Central memory CD8-positive, alpha-beta T cell (primary cell): ENCODE data around the gene AHSA1.
A peak's percentile ranks its signal among the peaks of the same experiment; 100 is the strongest.

Experiments used
- ATAC-seq: fragments of 150-1000 bp; cut with Tn5 transposase; replicated peaks from 2 replicates; pipeline ENCODE4 v1.10.0; 2022; ENCODE audit warnings: mild to moderate bottlenecking, moderate FRiP score, moderate number of reproducible peaks; ENCODE audit not compliant: poor library complexity, severe bottlenecking; ENCODE audit errors: extremely low read depth
- DNase-seq, 2 donors: peaks; one replicate each; pipeline ENCODE4 v3.0.0; 2021; ENCODE audit warnings: low spot score in 2 of 2
- H3K27ac Mint-ChIP-seq: one replicate; pipeline ENCODE4 v1.8.0; 2022; ENCODE audit warnings: low read depth, mild to moderate bottlenecking, moderate library complexity, mixed read lengths
- H3K27me3 Mint-ChIP-seq: one replicate; pipeline ENCODE4 v1.8.0; 2022; ENCODE audit warnings: mixed read lengths
- H3K36me3 Mint-ChIP-seq: one replicate; pipeline ENCODE4 v1.8.0; 2022; ENCODE audit warnings: mild to moderate bottlenecking, moderate library complexity, mixed read lengths; ENCODE audit not compliant: insufficient read depth
- H3K4me1 Mint-ChIP-seq: one replicate; pipeline ENCODE4 v1.8.0; 2022; ENCODE audit warnings: mixed read lengths
- H3K4me3 Mint-ChIP-seq: one replicate; pipeline ENCODE4 v1.8.0; 2022; ENCODE audit warnings: mild to moderate bottlenecking, moderate library complexity, mixed read lengths
- H3K9me3 Mint-ChIP-seq: one replicate; pipeline ENCODE4 v1.8.0; 2022; ENCODE audit warnings: mixed read lengths

AHSA1 gene

GRCh38 chr14:77455966-77456640 lies 1.8 kb upstream of the AHSA1 start:
- peaks cover 44% of the 10 kb centered on the region for H3K36me3 Mint-ChIP-seq
- H3K27ac Mint-ChIP-seq = peak overlapping the region; percentile 94
- DNase-seq (no peak), ATAC-seq (no peak)
- peak overlapping the region; percentile 98 for H3K4me3 Mint-ChIP-seq
- no peaks in the 10 kb centered on the region for H3K9me3 Mint-ChIP-seq
- peaks cover 44% of the 10 kb centered on the region for H3K4me1 Mint-ChIP-seq
- no peaks in the 10 kb centered on the region for H3K27me3 Mint-ChIP-seq

DNA sequence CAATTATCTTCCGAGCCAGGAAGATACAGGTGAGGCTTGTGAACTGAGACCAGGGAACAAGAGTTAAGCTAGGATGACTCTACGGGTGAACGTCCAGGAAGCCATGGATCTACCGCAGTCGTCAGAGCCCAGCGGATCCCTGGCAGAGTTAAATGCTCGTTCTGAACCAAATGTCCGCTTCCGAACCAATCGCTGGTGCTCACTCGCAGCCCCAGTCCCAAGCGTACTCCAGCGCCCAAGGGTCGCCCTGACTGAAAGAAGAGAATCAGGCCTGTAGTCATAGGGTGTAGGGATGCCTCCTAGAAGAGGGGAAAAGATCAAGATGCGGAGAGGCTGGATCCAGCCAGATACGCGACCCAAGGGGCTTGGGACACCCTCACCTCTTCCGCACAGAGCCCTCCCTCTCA lies 775 bp upstream of the AHSA1 start:
- Mint-ChIP-seq H3K4me1 (peaks cover 44% of the 10 kb centered on the region), H3K4me3 (peak overlapping the region; percentile 98), H3K27ac (peak overlapping the region; percentile 94), H3K27me3 (no peaks in the 10 kb centered on the region), H3K9me3 (no peaks in the 10 kb centered on the region), H3K36me3 (peaks cover 49% of the 10 kb centered on the region)
- peak; percentile 2 for ATAC-seq
- DNase-seq = no peak

DNA sequence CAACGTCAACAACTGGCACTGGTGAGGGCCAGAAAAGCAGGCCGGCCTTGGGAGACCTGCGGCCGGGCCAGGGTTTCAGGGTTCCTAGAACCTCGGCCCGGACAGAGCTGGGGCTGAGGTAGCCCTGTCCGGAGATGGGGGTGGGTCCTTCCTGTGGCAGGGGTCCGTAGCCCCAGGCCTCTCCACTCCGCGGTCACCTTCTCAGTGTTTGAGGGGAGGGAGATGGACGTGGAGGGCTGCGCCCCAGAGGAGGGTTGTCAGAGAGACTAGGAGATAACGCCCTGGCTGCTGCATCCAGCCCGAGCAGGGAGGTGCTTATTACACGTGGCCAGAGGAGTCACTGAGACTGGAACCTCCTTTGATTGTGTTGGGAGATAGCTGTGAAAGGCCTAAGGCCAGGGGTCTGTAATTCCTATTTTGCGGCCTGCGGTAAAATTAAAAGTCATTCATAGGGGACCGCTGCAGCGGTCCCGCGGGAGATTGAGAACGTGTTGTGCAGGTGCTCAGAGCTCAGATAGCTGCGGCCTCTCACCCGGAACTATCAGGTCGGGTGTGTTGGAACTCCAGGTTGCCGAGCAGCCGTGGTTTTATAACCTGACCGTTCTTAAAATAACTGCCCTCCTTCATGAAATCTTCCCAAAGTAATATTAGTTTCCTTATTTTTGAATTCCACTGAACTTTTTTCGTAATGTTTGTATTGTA lies 507 bp downstream of the AHSA1 start:
- Mint-ChIP-seq H3K36me3 (peaks cover 55% of the 10 kb centered on the region), H3K9me3 (no peaks in the 10 kb centered on the region), H3K27ac (peak overlapping the region; percentile 94), H3K27me3 (no peaks in the 10 kb centered on the region), H3K4me1 (peaks cover 39% of the 10 kb centered on the region), H3K4me3 (peak overlapping the region; percentile 98)
- ATAC-seq (no peak), DNase-seq (peak in 1 of 2 donors; percentile 18)

- Mint-ChIP-seq H3K4me3 (peak overlapping the region; percentile 98), H3K27ac (peak overlapping the region; percentile 94), H3K36me3 (peaks cover 58% of the 10 kb centered on the region), H3K27me3 (no peaks in the 10 kb centered on the region), H3K9me3 (no peaks in the 10 kb centered on the region), H3K4me1 (peaks cover 38% of the 10 kb centered on the region)
- DNase-seq (peak; percentile 38 to 40), ATAC-seq (no peak)
Observed at GRCh38 chr14:77459072-77459723, 1.3 kb downstream of the AHSA1 start.

- Mint-ChIP-seq H3K4me1 (no peaks in the 10 kb centered on the region), H3K27ac (no peak overlapping the region), H3K4me3 (no peak overlapping the region), H3K36me3 (peaks cover 64% of the 10 kb centered on the region), H3K9me3 (no peaks in the 10 kb centered on the region), H3K27me3 (no peaks in the 10 kb centered on the region)
- DNase-seq = no peak
- no peak for ATAC-seq
Observed at GRCh38 chr14:77467801-77468200, 9.9 kb downstream of the AHSA1 start.

GRCh38 chr14:77469067-77469505 lies 11.2 kb downstream of the AHSA1 start:
- H3K27me3 Mint-ChIP-seq = no peaks in the 10 kb centered on the region
- ATAC-seq (no peak), DNase-seq (no peak)
- no peak overlapping the region for H3K27ac Mint-ChIP-seq
- no peaks in the 10 kb centered on the region for H3K9me3 Mint-ChIP-seq
- H3K36me3 Mint-ChIP-seq = peaks cover 52% of the 10 kb centered on the region
- H3K4me1 Mint-ChIP-seq = no peaks in the 10 kb centered on the region
- no peak overlapping the region for H3K4me3 Mint-ChIP-seq

GRCh38 chr14:77469539-77469938 lies 11.6 kb downstream of the AHSA1 start:
- H3K36me3 Mint-ChIP-seq = peaks cover 49% of the 10 kb centered on the region

GRCh38 chr14:77470224-77470870 lies 12.5 kb downstream of the AHSA1 start:
- H3K9me3 Mint-ChIP-seq = no peaks in the 10 kb centered on the region
- no peaks in the 10 kb centered on the region for H3K4me1 Mint-ChIP-seq
- DNase-seq (no peak), ATAC-seq (no peak)
- no peak overlapping the region for H3K27ac Mint-ChIP-seq
- H3K36me3 Mint-ChIP-seq = peaks cover 41% of the 10 kb centered on the region
- H3K27me3 Mint-ChIP-seq = no peaks in the 10 kb centered on the region
- no peak overlapping the region for H3K4me3 Mint-ChIP-seq

More at GRCh38 chr14:77469539-77469938, 11.6 kb downstream of the AHSA1 start:
- no peaks in the 10 kb centered on the region for H3K9me3 Mint-ChIP-seq
- no peak overlapping the region for H3K4me3 Mint-ChIP-seq
- ATAC-seq = no peak
- DNase-seq = no peak
- no peaks in the 10 kb centered on the region for H3K27me3 Mint-ChIP-seq
- H3K4me1 Mint-ChIP-seq = no peaks in the 10 kb centered on the region
- no peak overlapping the region for H3K27ac Mint-ChIP-seq

DNA sequence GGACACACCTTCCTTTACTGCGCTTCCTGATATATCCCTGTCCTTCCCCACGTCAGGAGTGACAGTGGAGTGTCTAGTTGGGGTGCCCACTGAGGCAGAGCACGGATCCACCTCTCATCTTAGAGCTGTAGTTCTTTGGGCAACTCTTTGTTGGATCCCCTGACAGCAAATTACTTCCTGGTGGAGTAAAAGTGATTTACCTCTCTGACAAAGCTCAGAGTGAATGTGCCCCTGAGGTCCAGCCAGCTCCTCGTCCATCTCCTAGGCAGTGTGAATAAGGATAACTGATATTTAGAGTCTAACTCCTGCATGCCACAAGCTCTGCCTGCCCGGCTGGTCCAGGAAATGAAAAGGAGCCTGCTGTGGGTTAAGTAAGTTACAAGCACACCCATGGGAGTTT lies 16.0 kb downstream of the AHSA1 start:
- DNase-seq (no peak), ATAC-seq (no peak)
- Mint-ChIP-seq H3K27ac (no peak overlapping the region), H3K9me3 (no peaks in the 10 kb centered on the region), H3K4me1 (no peaks in the 10 kb centered on the region), H3K27me3 (no peaks in the 10 kb centered on the region), H3K4me3 (no peak overlapping the region), H3K36me3 (peaks cover 10% of the 10 kb centered on the region)

DNA sequence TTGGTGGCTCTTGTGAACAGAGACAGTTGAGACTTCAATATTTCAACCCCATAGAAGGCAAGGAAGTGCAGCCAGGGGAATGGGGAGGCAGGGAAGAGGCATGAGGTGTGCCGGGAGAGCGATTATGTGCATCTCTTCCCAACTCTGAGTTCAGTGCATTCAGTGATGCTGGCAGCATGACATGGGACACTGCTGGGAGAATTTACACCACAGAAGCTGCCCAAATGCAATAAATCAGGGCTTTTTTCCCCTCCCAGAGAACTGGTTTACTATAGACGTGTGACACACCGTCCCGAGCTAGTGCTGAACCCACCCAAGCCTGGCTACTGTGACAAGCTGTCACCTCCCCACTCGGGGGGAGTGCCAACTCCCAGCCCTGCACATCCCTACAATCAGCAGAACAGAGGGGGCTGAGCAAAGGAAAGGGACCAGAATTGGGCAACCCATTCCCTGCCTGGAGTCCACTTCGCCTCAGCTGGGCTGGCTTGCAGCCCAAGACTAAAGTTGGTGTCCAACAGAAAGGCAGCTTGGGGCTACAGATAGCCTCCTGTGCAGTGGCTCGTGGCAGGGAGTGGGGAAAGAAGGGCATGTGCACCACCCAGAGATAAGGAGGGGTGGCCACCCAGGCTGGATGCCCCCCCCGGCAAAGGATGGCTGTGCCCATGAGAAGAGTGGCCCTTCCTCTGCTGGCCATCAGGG lies 16.7 kb downstream of the AHSA1 start:
- H3K4me3 Mint-ChIP-seq = no peak overlapping the region
- no peak overlapping the region for H3K27ac Mint-ChIP-seq
- no peaks in the 10 kb centered on the region for H3K27me3 Mint-ChIP-seq
- no peaks in the 10 kb centered on the region for H3K9me3 Mint-ChIP-seq
- H3K4me1 Mint-ChIP-seq = no peaks in the 10 kb centered on the region
- peaks cover 4% of the 10 kb centered on the region for H3K36me3 Mint-ChIP-seq
- ATAC-seq = no peak
- DNase-seq = no peak

- Mint-ChIP-seq H3K36me3 (no peaks in the 10 kb centered on the region), H3K27me3 (no peaks in the 10 kb centered on the region), H3K4me3 (no peak overlapping the region), H3K9me3 (no peaks in the 10 kb centered on the region), H3K27ac (no peak overlapping the region), H3K4me1 (no peaks in the 10 kb centered on the region)
- ATAC-seq (no peak), DNase-seq (no peak)
Observed at GRCh38 chr14:77475432-77476115, 17.7 kb downstream of the AHSA1 start.

GRCh38 chr14:77478029-77478428 lies 20.1 kb downstream of the AHSA1 start:
- H3K4me1 Mint-ChIP-seq = no peaks in the 10 kb centered on the region
- no peaks in the 10 kb centered on the region for H3K27me3 Mint-ChIP-seq
- H3K4me3 Mint-ChIP-seq = no peak overlapping the region

More at GRCh38 chr14:77478029-77478428, 20.1 kb downstream of the AHSA1 start:
- Mint-ChIP-seq H3K9me3 (no peaks in the 10 kb centered on the region), H3K36me3 (no peaks in the 10 kb centered on the region), H3K27ac (no peak overlapping the region)
- no peak for DNase-seq
- no peak for ATAC-seq
